OCI-LY3 (cell line): ENCODE data around the gene RCN2.

Experiments
- H2AFZ ChIP-seq: fragments of 200-600, 300-600 bp; shearing (Covaris generic); 2 replicates; pipeline ENCODE4 v1.6.0; 2014; ENCODE audit warnings: antibody characterized with exemption, low read depth, low read length
- H3K27ac ChIP-seq: fragments of 200-600, 300-600 bp; sonication (generic); 2 replicates; pipeline ENCODE4 v1.5.1; 2014; ENCODE audit warnings: mild to moderate bottlenecking, low read length, moderate library complexity, mixed read lengths
- H3K27me3 ChIP-seq: fragments of 200-600, 300-600 bp; sonication (generic); 2 replicates; pipeline ENCODE4 v1.6.1; 2014; ENCODE audit warnings: low read depth, low read length, mixed read lengths
- H3K36me3 ChIP-seq: fragments of 200-600, 300-600 bp; sonication (generic); replicated peaks from 2 replicates; pipeline ENCODE3; 2014; ENCODE audit warnings: low read depth, low read length, mixed read lengths
- H3K4me1 ChIP-seq: fragments of 300-600, 200-600 bp; sonication (generic); 2 replicates; pipeline ENCODE4 v1.6.1; 2014; ENCODE audit warnings: low read length, mixed read lengths
- H3K4me2 ChIP-seq: fragments of 200-600, 300-600 bp; sonication (generic); 2 replicates; pipeline ENCODE4 v1.6.1; 2014; ENCODE audit warnings: low read length, mixed read lengths
- H3K4me3 ChIP-seq: fragments of 300-600, 200-600 bp; sonication (generic); 2 replicates; pipeline ENCODE4 v1.5.1; 2014; ENCODE audit warnings: antibody characterized with exemption, mild to moderate bottlenecking, low read length, moderate library complexity
- H3K79me2 ChIP-seq: fragments of 300-600, 200-600 bp; shearing (Covaris generic); 2 replicates; pipeline ENCODE4 v1.6.1; 2014; ENCODE audit warnings: mild to moderate bottlenecking, low read length, mixed read lengths
- H3K9ac ChIP-seq: fragments of 300-600, 200-600 bp; shearing (Covaris generic); 2 replicates; pipeline ENCODE4 v1.6.0; 2014; ENCODE audit warnings: mild to moderate bottlenecking, low read length, moderate library complexity
- H3K9me3 ChIP-seq: fragments of 200-600, 300-600 bp; shearing (Covaris generic); 2 replicates; pipeline ENCODE4 v1.6.1; 2014; ENCODE audit warnings: low read length, mixed read lengths; ENCODE audit not compliant: insufficient read depth
- H4K20me1 ChIP-seq: fragments of 200-600, 300-600 bp; sonication (generic); 2 replicates; pipeline ENCODE4 v1.6.1; 2016; ENCODE audit warnings: low read length, mixed read lengths; ENCODE audit not compliant: insufficient read depth
- EZH2phosphoT487 ChIP-seq: fragments of 200-600 bp; shearing (Covaris generic); IDR thresholded peaks from 2 replicates; pipeline ENCODE4 v1.6.1; 2018; ENCODE audit warnings: antibody characterized with exemption, mixed run types, low read depth
- TF ChIP-seq, protein P1 (sequence below): fragments of 200-600, 300-600 bp; sonication (generic); IDR thresholded peaks from 2 replicates; pipeline ENCODE4 v1.5.1; 2014; ENCODE audit warnings: antibody characterized with exemption, low read length, low read depth

The RCN2 gene

DNA sequence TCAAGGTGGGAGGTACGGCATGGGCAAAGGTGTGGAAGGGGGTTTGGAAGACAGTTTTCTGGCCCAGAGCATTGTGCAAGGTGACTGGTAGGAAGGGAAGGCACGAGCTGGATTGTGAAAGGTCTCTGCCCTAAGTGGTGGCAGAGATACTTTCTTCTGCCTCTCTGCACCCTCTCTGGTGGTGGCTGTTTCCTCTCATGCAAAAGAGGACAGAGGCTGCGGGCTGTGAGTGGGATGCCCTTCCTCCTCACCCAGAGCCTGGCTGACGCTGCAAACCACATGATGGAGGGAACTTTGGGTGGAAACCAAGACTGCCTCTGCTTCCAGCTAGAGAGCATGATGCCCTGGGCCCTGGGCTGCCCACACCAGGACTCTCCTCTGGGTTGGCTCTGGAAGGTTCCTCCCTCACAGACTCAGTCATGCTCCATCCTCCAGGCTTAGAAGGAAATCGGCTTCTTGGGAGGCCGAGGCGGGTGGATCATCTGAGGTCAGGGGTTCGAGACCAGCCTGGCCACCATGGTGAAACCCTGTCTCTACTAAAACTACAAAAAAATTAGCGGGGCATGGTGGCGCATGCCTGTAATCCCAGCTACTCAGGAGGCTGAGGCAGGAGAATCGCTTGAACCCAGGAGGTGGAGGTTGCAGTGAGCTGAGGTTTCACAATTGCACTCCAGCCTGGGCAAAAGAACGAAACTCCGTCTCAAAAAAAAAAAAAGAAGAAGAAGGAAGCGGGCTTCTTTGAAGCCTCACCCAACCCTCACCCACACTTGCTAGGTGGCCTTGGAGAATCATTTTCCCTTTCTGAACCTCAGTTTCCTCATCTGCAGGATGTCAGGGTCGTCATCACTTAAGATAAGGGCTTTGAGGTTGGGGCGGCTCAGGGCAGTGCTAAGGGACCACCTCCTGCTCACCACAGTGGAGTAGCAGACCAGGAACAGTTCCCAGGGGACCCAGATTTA is 71.7 kb downstream of the RCN2 start:
- Histone ChIP-seq H4K20me1 (peaks cover 13% of the 10 kb centered on the region; the same call in 1 of the 2 replicates), H3K9ac (peak overlapping the region; percentile 7; the same call in 1 of the 2 replicates), H2AFZ (no peak overlapping the region), H3K9me3 (no peaks in the 10 kb centered on the region), H3K36me3 (peaks cover 7% of the 10 kb centered on the region), H3K27me3 (no peaks in the 10 kb centered on the region), H3K4me1 (peaks cover 24% of the 10 kb centered on the region), H3K4me2 (peak overlapping the region; percentile 59), H3K27ac (peak overlapping the region; percentile 32; the same call in 1 of the 2 replicates), H3K4me3 (0 out of 2 replicates have a peak overlapping the region, but pooled peaks have one; percentile 10), H3K79me2 (no peaks in the 10 kb centered on the region)
- no peak for TF ChIP-seq EZH2phosphoT487
- TF ChIP-seq, protein P1, sequence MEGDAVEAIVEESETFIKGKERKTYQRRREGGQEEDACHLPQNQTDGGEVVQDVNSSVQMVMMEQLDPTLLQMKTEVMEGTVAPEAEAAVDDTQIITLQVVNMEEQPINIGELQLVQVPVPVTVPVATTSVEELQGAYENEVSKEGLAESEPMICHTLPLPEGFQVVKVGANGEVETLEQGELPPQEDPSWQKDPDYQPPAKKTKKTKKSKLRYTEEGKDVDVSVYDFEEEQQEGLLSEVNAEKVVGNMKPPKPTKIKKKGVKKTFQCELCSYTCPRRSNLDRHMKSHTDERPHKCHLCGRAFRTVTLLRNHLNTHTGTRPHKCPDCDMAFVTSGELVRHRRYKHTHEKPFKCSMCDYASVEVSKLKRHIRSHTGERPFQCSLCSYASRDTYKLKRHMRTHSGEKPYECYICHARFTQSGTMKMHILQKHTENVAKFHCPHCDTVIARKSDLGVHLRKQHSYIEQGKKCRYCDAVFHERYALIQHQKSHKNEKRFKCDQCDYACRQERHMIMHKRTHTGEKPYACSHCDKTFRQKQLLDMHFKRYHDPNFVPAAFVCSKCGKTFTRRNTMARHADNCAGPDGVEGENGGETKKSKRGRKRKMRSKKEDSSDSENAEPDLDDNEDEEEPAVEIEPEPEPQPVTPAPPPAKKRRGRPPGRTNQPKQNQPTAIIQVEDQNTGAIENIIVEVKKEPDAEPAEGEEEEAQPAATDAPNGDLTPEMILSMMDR = no peak
